ENCODE data around the gene SPTB.

DNA sequence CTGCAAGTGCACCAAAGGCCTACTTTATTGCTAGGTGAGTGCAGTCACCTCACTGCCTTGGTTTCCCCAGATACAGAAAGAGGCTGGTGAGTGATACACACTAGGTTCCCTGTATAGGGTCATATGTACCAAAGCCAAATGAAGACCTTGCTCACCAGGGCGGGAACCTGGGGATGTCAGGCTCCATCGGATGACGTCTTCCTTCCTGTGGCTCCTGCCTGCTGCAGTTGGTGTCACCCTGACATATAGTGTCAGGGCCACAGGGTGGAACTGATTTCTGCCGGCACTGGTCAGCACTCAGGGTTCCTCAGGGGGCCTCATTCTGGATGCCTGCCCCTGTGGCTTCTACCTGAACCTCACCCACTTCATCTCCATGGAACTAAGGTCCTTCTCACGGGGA, 132.4 kb downstream of the SPTB start:
- TF ChIP-seq, protein P1, sequence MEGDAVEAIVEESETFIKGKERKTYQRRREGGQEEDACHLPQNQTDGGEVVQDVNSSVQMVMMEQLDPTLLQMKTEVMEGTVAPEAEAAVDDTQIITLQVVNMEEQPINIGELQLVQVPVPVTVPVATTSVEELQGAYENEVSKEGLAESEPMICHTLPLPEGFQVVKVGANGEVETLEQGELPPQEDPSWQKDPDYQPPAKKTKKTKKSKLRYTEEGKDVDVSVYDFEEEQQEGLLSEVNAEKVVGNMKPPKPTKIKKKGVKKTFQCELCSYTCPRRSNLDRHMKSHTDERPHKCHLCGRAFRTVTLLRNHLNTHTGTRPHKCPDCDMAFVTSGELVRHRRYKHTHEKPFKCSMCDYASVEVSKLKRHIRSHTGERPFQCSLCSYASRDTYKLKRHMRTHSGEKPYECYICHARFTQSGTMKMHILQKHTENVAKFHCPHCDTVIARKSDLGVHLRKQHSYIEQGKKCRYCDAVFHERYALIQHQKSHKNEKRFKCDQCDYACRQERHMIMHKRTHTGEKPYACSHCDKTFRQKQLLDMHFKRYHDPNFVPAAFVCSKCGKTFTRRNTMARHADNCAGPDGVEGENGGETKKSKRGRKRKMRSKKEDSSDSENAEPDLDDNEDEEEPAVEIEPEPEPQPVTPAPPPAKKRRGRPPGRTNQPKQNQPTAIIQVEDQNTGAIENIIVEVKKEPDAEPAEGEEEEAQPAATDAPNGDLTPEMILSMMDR (optimal IDR thresholded peaks at IDR 0.05 in 1 of 3, IDR thresholded peaks at IDR 0.05 in 1 of 3, conservative IDR thresholded peaks at IDR 0.05 in 1 of 3; ENCODE audit: extremely low read depth in 1 of 3, insufficient read depth in 2 of 3, low read length in 3 of 3), result no peak
- TF ChIP-seq EZH2 (IDR thresholded peaks at IDR 0.05; ENCODE audit: low read length), result no peak

Measured in keratinocyte (primary cell).